Activated CD4-positive, CD25-positive, alpha-beta regulatory T cell treated with anti-CD3 and anti-CD28 coated beads, Interleukin-2, amount 50 U/mL, for 72 hours (primary cell): ENCODE measurements around the gene PRMT1.
"Not testable (repeated sequence)": the region's sequence is repeated elsewhere in the genome, so short reads cannot be mapped to it uniquely, and the experiment has no call there.

Source experiments
- DNase-seq: peaks from one replicate; pipeline ENCODE4 v3.0.0; 2021

The PRMT1 gene

GRCh38 chr19:49677231-49677900, at the start of gene PRMT1:
Gene PRMT1, plus strand, starts transcription at chr19:49677271. Its CDS starts 10 bp downstream, at chr19:49677281.
- peak; percentile 62 for DNase-seq

- no peak for DNase-seq
These were observed 47.4 kb upstream of the PRMT1 start for GRCh38 chr19:49629659-49630058.

- no peak for DNase-seq
These were observed 46.0 kb upstream of the PRMT1 start for GRCh38 chr19:49631014-49631588.

GRCh38 chr19:49631610-49632192, 45.4 kb upstream of the PRMT1 start:
- DNase-seq = no peak

- DNase-seq = no peak
These were observed 44.5 kb upstream of the PRMT1 start for GRCh38 chr19:49632576-49632975.

- not testable (repeated sequence) for DNase-seq
These were observed 43.8 kb upstream of the PRMT1 start for GRCh38 chr19:49633273-49633672.

GRCh38 chr19:49635530-49636232, 41.4 kb upstream of the PRMT1 start:
- no peak for DNase-seq

- no peak for DNase-seq
These were observed 40.7 kb upstream of the PRMT1 start for GRCh38 chr19:49636233-49636932.

GRCh38 chr19:49637821-49638738, 39.0 kb upstream of the PRMT1 start:
- no peak for DNase-seq

- no peak for DNase-seq
These were observed 37.5 kb upstream of the PRMT1 start for GRCh38 chr19:49639401-49640112.

- peak; percentile 100 for DNase-seq
These were observed 36.8 kb upstream of the PRMT1 start, which contains the start of gene RRAS for GRCh38 chr19:49640113-49640898. Gene RRAS, minus strand, starts transcription at chr19:49640143. Its CDS starts 45 bp downstream, at chr19:49640098.

- DNase-seq = peak; percentile 99
These were observed 35.2 kb upstream of the PRMT1 start, which contains the start of gene SCAF1 for GRCh38 chr19:49641688-49642491. Gene SCAF1, plus strand, starts transcription at chr19:49642209. Its CDS starts 2,818 bp downstream, at chr19:49645027.

GRCh38 chr19:49642492-49643035, 34.5 kb upstream of the PRMT1 start:
- no peak for DNase-seq

GRCh38 chr19:49643466-49643865, 33.6 kb upstream of the PRMT1 start:
- no peak for DNase-seq

- no peak for DNase-seq
These were observed 31.5 kb upstream of the PRMT1 start for GRCh38 chr19:49645592-49645991.

- no peak for DNase-seq
These were observed 31.1 kb upstream of the PRMT1 start for GRCh38 chr19:49645995-49646394.

GRCh38 chr19:49646586-49646985, 30.5 kb upstream of the PRMT1 start:
- no peak for DNase-seq

GRCh38 chr19:49651029-49651819, 25.8 kb upstream of the PRMT1 start:
- DNase-seq = no peak
